Fibroblast of skin of left biceps (primary cell): ENCODE results near the gene SLC44A4.

Source experiments
- DNase-seq, 2 experiments: peaks; one replicate each; pipeline ENCODE4 v3.0.0-alpha.2; 2013; ENCODE audit warnings: low read depth in 2 of 2

Gene SLC44A4

DNA sequence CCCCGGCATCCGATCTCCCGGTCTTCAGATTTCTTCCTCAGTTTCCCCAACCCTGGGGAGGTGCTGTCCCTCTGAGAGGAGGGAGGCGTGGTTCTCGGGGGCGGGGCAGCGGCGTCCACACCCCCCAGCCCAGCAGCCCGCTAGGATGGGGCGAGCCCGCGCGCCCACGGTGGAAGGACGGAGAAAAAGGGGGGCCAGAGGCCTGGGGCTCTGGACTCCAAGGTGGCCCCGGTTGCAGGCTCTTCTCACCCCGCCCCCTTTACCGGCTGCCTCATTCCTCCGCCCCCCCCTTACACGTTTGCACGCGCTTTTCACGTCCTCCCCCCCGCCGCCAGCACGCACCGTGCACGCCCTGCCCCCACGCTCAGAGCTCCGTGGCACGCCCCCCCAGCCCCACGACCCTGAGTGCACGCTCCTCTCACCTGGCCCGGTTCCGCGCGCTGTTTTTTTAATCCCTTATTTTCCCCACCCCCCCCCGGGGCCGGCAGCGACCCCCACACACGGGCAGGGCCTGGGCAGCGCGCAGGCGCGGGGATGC, 22.7 kb upstream of the SLC44A4 start:
- no peak for DNase-seq

GRCh38 chr6:31900917-31901414, 22.2 kb upstream of the SLC44A4 start:
- no peak for DNase-seq

DNA sequence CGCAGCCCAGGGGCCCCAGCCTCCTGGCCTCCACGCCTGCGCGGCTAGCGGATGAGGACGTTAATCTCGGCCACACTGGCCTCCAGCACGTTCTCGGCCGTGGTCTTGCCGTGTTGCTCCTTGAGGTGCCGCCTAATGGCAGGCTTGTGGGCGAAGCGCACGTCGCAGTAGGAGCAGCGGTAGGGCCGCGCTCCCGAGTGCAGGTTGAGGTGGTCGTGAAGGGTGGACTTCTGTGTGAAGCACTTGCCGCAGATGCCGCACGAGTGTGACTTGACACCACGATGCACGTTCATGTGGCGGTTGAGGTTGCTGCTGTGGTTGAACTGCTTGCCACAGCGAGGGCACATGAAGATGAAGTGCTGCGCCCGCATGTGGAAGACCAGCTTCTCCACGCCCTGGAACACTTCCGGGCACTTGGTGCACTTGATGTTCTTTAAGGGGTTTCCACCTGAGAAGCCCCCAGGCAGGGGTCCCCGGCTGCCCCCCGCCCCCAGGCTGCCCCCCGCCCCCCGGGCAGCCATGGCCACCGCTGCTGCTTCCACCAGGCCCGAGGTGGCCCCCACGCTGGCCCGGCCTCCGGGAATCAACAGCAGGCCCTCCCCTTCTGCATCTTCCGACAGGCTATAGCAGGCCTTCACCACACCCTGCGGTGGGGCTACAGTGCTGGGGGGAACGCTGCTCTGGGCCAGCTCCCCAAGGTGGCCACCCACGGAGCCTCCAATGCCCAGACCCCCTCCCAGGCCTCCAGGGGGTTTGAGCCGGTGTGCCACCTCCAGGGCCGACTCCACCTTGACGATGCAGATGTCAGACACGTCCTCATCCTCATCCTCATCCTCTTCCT, 21.3 kb upstream of the SLC44A4 start:
- no peak for DNase-seq

DNA sequence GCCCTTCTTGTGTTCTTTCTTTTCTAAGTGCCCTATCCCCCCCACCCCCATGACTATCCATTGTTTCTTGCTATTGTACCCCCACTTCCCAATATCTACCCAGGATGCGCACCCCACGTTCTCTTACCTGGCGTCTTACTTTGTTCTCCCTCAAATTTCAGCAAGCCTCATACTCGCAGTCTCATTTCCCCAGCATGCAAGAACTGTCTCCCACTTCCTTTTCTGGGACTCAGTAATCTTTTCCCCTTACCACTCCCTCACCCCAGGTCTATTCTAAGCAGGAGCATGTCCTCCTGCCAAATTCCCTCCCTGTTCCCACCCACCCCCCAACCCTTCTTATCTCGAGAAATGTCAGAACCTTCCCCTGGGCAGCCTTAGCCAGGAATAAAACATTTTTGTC, 20.4 kb upstream of the SLC44A4 start:
- no peak for DNase-seq

DNA sequence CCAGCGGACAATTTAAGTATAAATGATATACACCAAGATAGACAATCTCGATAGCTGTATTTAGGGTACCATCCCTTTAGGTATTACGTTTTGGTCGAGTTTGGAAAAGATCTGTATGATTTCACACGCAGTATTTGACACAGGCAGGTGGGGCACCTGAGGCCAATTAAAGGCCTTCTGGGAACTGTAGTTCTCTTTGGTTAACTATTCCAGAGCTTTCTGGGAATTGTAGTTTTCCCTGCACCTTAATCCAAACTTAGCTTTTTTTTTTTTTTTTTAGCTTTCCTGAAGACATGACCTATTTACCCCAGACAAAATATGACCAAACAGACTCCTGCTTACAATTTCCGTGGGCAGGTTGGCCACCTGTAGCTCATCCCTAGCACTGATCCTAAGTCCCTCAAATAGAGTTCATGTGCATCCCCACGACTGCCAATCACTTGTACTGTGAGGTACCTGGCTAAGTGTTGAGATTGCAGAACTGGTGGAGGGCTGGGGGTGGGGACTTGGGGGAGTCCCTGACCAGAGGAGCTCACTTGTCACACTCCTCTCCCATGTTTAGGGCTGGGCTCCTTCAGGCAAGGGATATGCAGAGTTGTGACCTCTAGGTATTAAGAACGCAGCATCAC, 19.7 kb upstream of the SLC44A4 start:
- no peak for DNase-seq

- peak in 1 of 2 experiments; percentile 40 for DNase-seq
Observed at GRCh38 chr6:31897612-31898382, 19.0 kb upstream of the SLC44A4 start, which contains the start of gene EHMT2. Gene EHMT2, minus strand, starts transcription at chr6:31897698. Its CDS starts 21 bp downstream, at chr6:31897677.

- DNase-seq, result no peak
Observed at GRCh38 chr6:31896856-31897611, 18.2 kb upstream of the SLC44A4 start.

DNA sequence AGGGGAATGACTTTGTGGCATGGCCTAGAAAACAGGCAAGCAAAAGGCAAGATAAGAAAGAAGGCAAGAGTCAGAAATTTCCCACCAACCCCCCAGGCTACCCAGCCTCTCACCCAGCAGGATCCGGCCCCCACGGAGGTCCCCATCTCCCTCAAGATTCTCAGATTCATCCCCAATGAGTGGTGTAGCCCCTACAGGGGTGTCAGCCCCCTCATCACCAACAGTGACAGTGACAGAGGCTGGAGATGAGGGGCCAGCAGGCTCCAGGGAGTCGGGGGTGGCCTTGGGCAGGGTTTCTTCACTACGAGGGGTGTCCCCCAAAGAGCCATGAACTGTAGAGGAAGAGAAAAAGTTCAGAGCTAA, 17.7 kb upstream of the SLC44A4 start:
- DNase-seq, result no peak

- DNase-seq, result no peak
Observed at GRCh38 chr6:31892821-31893220, 14.0 kb upstream of the SLC44A4 start.

- DNase-seq, result no peak
Observed at GRCh38 chr6:31889331-31889972, 10.7 kb upstream of the SLC44A4 start.

DNA sequence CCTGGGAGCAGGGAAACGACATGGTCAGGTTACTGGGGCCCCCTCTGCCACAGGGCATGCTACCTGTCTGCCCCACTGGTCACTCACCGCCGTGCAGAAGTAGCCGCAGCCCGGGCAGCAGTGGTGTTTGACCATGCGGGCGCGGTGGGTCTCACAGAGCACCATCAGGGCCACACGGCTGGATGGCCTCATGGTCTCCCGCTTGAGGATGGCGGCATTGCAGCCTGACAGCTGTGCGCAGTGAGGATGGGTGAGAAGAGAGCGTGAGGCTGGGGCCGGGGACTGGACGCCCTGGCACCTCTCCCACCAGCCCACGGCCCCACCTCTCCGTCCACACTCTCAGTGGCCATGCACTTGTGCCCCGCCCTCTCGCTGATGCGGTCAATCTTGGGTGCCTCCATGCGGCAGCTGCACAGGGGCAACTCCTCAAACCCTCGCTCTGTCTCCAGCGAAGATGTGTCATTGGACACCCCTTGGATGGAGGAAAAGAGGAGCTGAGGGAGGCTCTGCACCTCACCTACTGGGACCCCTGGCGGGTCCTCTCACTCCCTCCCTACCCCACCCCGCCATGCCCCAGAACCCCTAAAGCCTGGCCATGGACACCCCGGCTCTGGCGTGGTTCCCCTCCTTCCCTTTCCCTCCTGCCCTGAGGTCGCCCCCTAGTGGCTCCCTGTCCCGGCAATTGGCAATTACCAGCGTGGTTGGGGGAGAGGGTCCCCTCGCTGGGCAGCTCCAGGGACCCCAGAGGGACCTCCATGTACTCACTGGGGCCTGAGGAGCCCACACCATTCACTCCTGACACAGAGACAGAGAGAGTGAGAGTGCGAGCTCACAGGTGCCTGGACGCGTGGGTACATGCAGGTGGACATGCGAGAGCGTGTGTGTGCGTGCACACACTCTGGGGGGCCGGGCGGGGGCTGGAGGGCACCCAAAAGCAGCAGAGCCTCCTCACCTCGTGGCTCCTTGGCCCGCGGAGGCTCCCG, 9.8 kb upstream of the SLC44A4 start:
- DNase-seq, result no peak

GRCh38 chr6:31887173-31888007, 8.6 kb upstream of the SLC44A4 start:
- no peak for DNase-seq

- no peak for DNase-seq
Observed at GRCh38 chr6:31886541-31886991, 7.8 kb upstream of the SLC44A4 start.

- DNase-seq, result no peak
Observed at GRCh38 chr6:31884528-31885035, 5.8 kb upstream of the SLC44A4 start.

DNA sequence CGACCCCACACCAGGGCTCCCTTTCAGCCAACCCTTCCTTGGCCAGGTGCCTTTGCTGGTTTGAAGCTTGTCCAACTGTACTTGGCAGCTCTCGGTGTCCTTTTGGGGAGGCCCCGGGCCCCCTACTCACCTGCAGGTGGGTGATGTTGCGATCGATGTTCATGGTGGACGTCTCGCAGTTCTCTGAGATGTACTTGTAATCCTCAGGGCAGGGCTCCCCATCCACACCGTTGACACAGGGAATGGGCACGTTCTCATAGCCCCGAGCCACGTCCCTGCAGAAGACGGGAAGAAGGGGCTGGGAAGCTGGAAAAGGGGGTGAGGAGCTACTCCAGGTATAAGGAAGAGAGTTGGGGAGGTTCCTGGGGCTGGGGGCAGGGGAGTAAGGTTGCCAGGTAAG, 4.9 kb upstream of the SLC44A4 start:
- no peak for DNase-seq

DNA sequence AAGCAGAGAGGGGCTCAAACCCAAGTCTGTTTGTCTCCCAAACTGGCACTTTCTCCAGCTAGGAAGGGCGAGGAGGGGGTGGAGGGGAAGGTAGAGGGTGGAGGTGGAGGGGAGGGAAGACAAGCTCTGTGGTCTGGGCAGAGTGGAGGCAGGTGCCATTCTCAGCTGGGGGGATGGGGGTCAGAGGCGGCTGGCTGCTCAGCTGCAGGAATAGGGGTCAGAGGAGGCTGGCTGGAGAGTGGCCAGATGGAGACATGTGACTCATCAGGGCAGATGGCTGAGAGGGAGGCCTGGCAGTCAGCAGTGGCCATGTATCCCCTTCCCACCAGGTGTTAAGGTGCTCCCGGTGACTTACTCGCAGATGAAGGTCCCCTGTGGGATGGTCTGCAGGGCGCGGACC, 3.5 kb upstream of the SLC44A4 start:
- no peak for DNase-seq

DNA sequence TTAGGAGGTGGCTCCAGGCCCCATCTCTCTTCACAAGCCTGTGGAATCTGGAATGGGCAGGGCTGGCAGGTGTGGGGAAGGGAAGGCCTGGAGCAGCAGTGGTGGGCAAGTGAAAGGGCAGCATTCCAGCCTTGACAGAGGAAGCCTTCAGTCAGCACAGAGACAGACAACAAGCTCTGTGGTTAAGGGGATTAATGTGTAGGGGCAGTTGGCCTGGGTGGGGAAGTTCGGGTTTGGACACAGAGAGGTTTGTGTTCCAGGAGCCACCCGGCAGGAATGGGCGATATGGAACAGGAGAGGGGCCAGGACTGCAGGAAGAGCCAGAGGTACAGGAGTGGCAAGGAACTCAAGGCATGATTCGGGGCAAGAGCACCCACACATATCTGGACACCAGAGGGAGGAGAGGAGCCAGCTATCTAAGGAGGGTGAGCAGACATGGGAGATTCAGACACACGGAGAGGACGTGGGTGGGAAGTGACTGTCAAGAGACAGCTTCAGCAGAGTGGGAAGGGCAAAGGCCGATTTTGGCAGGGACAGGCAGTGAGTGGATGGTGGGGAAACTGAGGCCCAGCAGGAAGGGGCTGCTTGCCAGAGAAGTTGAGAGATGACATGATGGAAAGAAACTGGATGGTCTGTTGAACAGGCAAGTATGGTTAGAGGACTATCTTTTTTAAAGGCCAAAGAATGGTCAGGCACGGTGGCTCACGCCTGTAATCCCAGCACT, 2.5 kb upstream of the SLC44A4 start:
- DNase-seq, result no peak

GRCh38 chr6:31880616-31881015, 1.8 kb upstream of the SLC44A4 start:
- no peak for DNase-seq
